Measurements from ENCODE around the gene CCDC80.

DNA sequence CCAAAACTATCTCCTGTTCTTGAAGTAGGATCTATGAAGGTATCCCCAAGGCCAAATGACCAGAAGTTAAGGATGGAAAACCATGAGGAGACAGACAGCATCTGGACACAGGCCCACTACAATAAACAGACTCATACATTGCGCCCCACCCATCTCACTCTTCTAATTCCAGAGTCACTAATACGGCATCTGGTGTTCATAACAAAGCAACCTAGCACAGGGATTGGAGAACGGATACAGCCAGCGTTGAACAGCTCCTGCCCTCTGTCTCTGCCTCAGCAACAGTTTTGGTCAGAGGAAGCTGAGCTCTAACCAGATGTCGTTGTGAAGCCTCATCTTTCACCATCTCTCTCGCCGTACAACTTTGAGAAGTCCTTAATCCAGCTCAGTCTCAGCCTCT, 44.5 kb upstream of the CCDC80 start:
- TF ChIP-seq, protein P1, sequence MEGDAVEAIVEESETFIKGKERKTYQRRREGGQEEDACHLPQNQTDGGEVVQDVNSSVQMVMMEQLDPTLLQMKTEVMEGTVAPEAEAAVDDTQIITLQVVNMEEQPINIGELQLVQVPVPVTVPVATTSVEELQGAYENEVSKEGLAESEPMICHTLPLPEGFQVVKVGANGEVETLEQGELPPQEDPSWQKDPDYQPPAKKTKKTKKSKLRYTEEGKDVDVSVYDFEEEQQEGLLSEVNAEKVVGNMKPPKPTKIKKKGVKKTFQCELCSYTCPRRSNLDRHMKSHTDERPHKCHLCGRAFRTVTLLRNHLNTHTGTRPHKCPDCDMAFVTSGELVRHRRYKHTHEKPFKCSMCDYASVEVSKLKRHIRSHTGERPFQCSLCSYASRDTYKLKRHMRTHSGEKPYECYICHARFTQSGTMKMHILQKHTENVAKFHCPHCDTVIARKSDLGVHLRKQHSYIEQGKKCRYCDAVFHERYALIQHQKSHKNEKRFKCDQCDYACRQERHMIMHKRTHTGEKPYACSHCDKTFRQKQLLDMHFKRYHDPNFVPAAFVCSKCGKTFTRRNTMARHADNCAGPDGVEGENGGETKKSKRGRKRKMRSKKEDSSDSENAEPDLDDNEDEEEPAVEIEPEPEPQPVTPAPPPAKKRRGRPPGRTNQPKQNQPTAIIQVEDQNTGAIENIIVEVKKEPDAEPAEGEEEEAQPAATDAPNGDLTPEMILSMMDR (IDR thresholded peaks at IDR 0.05 in 2 of 3, conservative IDR thresholded peaks at IDR 0.05 in 1 of 3; ENCODE audit: insufficient read depth in 2 of 3, low read depth in 1 of 3, low read length in 3 of 3), result no peak
- TF ChIP-seq TCF7L2 (IDR thresholded peaks at IDR 0.05; ENCODE audit: low read depth, low read length) (no peak), ZNF384 (IDR thresholded peaks at IDR 0.05; ENCODE audit: low read depth, low read length) (no peak), CBX2 (IDR thresholded peaks at IDR 0.05; ENCODE audit: insufficient read depth, low read length, poor library complexity, severe bottlenecking) (no peak), ATF1 (CRISPR knock-in tag; IDR thresholded peaks at IDR 0.05) (no peak), ATF1 (tag; IDR thresholded peaks at IDR 0.05) (no peak), NR2C2 (CRISPR knock-in tag; IDR thresholded peaks at IDR 0.05) (no peak), NR2C2 (tag; IDR thresholded peaks at IDR 0.05) (no peak)

Measured in K562 (cell line).